Ammon's horn (tissue), 1 donor: ENCODE data around the gene ATP7B.
"Not testable (repeated sequence)": the region's sequence is repeated elsewhere in the genome, so short reads cannot be mapped to it uniquely, and the experiment has no call there.

Experiments
- DNase-seq: peaks from one replicate; pipeline ENCODE4 v3.0.0-alpha.2; 2016; ENCODE audit warnings: low spot score

The ATP7B gene

DNA sequence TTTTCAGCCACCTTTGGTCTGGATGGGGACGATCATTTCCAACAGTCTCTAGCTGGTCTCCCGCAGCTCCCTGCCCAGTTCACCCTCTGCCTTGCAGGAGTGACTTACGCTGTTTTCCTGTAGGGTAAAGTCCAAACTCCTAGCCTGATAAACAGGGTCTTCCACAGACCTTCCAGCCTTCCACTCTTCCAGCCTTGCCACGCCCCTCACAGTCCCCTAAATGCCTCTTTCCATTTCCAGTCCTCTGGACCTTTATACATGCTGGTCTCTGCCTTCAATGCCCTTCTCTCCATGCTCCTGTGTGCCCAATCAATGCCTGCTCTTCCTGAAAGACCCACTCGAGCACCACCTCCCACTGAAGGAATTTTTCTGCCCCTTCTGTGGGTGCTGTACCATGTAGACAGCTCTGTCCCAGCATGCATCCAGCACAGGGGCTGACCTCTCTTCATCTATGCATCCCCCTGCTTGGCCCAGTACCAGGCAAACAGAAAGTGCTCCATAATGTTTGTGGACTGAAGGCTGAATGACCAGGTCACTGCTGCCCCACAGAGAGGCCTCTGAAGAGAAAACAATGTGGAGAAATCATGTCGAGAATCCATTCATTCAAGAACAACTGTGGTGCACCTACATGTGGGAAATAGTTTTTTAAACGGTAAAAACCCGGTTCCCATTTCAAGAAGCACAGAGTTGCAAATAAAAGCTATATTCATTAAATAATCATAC is 4.6 kb downstream of the ATP7B start:
- no peak for DNase-seq

DNA sequence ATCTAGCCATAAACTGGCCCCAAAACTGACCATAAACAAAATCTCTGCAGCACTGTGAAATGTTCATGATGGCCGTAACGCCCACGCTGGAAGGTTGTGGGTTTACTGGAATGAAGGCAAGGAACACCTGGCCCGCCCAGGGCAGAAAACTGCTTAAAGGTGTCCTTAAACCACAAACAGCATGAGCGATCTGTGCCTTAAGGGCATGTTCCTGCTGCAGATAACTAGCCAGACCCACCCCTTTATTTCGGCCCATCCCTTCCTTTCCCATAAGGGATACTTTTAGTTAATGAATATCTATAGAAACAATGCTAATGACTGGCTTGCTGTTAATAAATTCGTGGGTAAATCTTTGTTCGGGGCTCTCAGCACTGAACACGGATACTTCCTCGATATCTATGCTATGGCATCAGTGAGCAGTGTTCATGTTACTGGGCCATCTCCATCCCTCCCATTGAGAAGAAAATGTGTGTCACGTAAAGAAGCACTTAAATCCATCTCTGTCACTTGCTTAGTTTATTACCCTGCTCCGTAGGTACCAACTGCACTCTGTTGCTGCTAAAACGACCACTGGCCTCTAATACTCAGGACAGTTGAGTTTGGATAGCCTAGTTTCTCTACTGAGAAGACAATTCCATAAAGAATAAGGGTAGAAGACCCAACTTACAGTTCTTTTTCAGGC is 5.3 kb downstream of the ATP7B start:
- no peak for DNase-seq

DNA sequence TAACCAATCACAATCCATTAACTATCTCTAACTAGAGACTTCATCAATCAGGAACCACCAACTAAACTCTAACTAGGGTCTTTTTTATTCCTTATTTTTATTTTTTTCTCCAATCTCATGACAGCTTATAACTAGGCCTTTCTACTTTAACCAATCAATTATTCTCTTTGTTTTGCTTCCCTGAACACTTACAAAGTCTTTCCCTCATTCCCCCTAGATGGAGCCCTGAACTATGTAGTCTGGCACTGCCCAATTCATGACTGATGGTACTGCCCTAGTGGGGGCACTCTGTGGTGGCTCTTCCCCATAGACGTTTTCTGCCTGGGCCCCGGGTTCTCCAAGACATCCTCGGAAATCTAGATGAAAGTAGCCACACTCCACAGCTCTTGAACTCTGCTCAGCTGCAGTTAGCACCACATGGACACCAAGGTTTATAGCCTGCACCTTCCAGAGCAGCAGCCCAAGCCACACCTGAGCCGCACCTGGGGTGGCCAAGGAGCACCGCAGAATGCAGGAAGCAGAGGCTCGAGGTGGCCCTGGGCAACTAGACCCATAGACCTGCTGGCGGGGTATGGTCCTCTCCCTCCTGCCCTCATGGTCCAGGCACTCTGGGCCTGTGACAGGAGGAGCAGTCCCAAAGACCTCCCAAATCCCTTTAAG is 6.6 kb downstream of the ATP7B start:
- DNase-seq = no peak

DNA sequence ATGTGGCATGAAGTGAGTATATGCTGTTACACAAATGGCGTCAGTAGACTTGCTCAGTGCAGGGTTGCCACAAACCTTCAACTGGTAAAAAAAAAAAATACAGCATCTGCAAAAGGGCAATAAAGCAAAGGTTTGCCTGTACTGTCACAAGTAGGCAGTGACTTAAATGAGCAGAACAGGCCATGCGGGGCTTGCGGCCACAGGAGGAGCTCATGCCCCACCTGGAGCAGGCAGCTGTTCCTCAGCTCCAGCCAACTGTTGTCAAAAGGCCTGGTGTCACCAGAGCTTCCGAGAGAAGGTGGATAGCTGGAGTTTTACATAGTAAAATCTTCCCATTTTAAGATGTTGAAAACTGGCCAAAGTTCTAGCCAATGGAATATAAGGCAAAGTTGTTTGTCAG is 7.7 kb downstream of the ATP7B start:
- no peak for DNase-seq

DNA sequence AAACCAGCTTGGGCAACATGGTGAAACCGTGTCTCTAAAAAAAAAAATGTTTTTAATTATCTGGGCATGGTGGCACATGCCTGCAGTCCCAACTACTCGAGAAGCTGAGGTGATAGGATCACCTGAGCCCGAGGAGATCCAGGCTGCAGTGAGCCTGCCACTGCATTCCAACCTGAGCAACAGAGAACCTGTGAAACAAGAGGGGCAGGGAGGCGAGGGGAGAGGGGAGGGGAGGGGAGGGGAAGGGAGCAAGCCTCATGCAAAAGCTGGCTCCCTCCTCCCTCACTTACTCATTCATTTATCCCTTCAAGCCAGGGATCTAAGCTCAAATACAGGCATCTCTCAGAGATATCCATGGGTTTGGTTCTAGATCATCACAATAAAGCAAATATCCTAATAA is 8.9 kb downstream of the ATP7B start:
- no peak for DNase-seq

DNA sequence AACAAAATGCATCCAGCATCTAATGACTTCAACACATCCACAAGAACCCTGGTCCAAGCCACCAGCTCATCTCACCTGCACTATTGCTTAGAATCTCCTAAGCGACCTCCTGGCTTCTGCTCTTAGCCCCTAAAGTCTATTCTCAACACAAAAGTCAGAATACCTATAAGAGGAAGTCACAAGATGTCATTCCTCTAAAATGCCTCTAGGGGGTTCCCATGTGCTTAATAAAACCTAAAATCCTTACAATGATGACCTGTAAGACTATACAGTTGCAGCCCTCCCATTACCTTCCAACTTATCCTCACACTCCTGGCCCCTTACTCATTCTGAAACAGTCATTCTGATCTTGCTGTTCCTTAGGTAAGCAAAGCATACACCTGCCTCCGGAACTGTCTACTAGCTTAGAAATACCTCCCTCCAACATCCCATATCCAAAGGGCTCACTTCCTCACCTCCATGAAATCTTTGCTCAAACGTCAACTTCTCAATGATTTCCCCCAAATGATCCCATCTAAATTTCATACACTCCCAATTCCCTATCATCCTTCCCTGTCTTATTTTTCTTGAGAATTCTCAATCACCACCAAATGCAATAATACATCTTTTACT is 10.0 kb downstream of the ATP7B start:
- DNase-seq = peak; percentile 18

DNA sequence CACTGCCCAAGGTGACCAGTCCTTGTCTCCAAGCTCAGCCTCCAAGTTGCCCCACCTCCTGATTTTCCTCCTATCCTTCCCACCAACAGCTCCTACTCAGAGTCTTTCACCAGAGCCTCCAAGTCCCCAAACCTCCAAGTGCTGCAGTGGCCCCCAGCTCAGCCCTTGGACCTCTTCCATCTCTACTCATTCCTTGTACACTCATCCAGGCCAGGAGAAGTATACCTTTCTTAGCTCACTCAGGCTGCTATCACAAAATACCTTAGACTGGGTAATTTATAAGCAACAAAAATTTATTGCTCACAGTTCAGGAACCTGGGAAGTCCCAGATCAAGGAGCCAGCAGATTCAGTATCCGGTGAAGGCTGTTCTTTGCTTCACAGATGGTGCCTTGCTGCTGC is 11.3 kb downstream of the ATP7B start:
- DNase-seq = no peak

DNA sequence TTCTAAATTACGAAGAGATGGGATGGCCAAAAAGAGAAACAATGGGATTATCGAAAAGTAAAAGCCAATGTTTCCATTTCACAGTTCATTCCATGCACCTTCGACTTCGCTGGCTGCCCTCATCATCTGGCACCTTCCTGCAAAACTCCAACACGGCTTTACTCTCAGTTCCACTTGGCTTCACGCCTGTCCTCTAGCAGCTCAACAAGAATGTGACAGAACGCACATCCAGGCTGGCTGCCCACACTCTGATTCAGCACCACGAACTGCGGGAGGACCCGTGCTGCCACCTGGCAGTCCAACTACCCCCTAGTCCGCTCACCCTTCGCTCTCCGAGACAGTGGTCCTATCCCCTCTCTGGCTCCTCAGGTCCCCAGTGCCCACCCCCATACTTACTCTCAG is 11.7 kb downstream of the ATP7B start:
- DNase-seq = peak; percentile 60

DNA sequence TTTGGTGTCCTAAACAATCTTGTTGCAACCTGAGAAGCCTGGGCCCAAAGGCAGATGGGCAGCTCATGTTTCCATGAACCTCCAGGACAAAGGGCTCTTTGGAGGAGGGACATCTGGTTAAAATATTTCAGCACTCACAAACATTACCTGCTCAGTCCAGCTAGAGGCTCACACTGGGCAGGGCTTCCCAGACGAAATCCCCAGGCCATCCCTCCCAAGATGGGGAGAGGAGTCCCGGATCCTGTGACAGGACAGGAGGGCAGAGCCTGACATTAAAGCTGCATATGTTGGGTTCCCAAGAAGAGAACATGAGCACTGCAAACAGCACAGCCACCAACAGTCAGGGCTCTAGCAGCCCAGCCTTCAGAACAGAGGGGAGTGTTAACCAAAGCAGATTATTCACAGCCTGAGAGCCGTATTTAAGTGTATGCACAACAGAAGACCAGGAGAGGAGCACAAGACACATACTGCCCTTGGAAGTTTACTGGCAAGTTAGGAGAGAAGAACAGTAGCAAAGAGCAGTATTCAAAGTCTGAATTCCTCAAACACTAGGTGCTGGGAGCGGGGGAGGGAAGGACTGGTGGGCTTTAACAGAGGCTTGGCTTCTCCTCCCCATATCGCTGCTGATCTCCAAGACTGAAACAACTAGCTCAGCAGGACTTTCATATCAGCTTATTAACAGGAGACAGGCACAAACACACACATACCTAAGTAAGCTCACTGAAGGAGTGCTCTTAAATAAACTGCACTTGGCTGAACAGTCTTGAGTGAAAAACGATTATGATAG is 12.3 kb downstream of the ATP7B start:
- DNase-seq = no peak

DNA sequence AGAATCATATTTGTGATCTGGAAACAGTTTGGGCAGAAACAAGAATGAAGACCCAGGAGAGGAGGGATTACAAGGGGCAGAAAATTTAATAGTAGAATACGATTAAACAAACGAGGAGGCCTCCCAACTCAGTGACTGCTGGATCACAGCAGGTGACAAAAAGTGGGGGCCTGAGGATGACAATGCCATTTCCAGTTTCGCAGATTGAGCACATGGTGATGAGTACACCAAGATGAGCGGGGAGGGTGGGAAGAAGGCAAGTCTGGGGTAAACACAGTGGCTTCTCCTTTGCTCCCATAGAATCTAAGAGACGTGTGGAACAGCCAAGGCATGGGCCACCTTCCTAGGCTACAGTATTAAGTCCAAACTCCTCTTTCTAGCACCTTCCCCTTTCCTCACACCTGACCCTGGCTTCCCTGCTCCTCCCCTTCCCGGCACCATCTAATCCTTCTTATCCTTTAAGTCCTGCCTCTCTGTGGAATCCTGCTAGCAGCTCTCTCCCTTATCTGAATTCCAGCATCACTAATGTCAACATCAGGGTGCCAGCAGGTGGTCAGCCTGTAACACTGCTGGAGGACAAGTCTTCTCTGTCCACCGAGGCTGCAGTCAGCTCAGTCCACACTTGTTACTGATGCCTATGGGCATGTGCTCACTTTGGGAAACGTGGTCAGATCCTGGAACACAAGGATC is 13.5 kb downstream of the ATP7B start:
- DNase-seq = no peak

DNA sequence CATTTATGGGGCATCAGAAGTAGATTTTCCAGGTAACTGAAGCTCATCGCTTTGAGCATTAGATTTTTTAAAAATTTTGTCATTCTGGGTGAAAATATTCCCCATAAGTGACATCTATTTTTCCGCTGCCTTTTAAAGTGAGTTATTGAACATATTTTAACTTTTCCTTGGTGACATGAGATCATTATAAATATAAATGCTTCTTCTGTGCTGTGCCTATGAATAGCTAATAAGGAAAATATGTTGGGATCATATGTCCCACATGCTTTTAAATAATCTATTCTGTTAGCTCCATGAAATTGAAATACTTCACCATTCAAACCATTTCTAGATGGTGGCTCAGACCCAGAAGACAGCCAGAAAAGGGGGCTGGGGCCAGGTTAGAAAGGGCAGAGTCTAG is 14.1 kb downstream of the ATP7B start:
- DNase-seq = no peak

DNA sequence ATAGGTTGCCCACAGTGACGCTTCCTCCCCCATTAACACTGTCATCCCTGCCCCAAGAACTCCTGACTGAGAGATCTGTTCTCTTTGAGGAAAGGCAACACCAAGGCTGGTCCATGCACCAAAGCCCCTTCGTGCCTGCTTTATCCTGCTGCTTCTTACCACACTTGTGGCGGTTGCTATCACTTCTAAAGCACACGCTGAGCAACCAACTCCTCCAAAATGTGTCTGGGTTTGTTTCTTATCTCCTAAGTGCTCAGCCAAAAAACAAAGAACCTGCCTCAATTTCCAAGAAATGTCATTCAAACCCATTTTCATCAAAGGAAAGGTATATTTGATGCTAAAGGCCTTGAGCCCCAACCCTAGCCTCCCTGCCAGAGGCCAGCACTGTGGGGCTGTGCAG is 14.6 kb downstream of the ATP7B start:
- DNase-seq = no peak

DNA sequence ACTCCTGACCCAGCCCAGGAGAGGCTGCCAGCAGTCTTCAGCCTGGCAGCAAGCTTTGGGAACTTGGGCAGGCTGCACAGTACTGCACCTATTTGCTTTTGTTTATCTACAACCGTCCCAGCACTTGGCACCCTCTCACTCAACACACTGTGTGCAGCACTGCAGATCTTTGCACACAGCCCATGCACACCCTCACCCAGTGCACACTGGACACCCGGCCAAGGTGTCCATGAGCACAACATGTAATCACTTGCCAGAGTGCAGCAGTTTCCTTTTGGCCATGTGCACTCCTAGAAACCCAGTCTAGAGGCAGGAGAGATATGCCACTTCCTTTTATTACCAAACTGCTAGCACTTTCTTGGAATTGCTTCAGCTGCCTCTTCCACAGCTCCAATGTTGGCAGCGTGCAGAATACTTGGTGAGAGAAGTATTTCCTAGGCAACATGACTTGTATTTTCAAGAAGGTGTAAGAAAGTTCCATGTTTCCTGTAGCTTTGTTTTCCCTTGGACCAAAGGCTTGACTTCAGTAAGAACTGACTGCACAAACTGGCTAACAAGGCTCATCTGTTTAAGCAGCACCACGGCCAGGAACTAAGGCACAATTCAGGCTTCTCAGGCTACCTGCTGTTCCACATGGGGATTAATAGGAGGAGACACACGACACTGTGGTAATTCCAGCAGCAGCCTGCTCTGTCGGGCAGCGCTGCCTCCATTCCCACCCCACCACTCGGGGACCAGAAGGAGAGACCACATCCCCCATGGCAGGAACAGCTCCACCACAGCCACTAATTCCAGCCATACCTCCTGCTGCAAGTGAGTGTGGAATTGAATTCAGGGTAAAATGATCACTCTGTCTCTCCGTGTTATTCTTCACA is 15.3 kb downstream of the ATP7B start:
- peak; percentile 61 for DNase-seq

DNA sequence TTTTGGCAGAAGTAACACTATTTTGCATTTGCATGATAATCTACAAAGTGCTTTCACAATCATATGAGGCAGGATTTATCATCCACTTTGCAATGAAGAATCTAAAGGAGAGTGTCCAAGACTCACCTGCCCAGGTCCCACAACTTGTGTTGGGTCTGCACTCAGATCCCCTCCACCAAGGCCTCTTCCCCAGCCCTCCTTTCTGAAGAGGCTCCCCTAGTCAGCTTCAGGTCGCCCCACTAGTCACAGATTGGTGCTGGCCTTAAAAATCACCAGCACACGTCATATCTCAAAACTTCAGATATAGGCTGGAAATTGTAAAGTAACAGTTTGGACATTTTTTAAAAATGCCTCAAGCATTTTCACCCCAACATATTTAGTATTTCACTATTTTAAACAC is 17.5 kb downstream of the ATP7B start:
- no peak for DNase-seq

DNA sequence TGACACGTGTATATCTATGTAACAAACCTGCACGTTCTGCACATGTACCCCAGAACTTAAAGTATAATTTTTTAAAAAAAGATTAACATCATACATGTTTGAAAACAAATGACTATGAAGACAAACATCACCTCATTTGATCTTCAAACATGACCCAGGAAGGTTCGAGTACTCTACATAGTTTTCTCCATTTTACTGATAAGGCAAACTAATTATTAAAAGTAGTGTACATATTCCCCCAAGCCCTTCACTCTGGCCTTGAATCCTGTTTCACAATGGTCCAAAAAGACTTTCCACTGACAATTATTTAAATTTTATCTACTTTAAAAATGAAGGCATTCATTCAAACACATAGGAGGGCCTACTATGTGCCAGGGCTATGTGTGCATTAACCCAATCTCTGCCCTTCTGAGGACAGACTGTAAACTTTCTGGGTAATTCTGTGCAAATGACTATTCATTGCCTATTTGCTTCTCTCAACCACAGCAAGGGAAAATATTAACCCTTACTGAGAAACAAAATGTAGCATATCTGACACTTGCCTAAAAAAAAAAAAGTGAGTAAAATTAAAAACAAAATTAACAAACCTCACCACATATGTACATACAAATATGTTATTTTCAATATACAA is 22.1 kb downstream of the ATP7B start:
- no peak for DNase-seq

DNA sequence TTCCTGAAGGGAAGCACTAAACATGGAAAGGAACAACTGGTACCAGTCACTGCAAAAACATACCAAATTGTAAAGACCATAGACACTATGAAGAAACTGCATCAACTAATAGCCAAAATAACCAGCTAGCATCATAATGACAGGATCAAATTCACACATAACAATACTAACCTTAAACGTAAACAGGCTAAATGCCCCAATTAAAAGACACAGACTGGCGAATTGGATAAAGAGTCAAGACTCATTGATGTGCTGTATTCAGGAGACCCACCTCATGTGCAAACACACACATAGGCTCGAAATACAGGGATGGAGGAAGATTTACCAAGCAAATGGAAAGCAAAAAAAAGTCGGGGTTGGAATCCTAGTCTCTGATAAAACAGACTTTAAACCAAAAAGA is 26.3 kb downstream of the ATP7B start:
- not testable (repeated sequence) for DNase-seq

DNA sequence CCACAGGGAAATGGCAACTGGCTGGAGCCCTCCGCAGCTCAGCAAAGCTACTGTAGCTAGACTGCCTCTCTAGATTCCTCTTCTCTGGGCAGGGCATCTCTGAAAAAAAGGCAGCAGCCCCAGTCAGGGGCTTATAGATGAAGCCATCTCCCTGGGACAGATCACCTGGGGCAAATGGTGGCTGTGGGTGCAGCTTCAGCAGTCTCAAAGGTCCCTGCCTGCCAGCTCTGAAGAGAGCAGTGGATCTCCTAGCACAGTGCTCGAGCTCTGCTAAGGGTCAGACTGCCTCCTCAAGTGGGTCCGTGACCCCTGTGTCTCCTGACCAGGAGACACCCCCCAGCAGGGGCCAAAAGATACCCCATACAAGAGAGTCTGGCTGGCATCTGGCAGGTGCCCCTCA is 28.0 kb downstream of the ATP7B start:
- not testable (repeated sequence) for DNase-seq

DNA sequence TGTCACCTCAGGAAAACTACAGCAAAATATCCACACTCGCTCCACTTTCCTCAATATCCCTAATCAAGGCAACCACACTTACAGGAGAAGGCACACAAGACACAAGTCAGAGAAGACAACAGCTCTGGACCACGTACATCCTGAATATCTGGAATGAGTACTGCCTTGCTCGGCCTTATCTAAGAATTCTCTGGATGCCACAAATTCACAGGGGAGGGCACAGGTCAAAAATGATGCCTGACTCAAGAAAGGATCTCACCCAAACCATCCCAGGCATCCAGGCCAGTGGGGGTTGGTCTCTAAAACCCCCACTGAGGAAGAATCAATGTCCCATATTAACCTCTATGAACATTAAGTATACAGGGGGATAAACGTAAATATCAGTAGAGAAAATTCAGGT is 29.9 kb downstream of the ATP7B start:
- DNase-seq = no peak

DNA sequence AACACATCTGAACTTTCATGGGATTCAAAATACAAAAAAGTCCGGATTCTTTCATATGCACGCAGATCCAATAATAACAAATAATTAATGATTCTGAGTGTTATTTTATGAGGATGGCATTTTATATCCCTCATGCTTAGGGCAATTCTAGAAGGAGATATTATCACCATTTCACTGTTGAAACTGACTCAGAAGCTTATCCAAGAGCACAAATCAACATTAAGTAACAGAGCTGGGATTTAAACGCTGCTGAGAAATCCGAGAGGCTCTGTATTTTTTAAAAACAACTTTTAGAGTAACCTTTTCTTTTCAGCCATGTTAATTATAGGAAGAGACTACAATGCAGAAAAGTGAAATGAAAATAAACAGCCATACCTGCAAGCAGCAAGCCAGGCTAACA is 30.3 kb downstream of the ATP7B start:
- DNase-seq = no peak
